CD4-positive, alpha-beta T cell treated with Interleukin-17A for 1 hour (primary cell): ENCODE data around the gene RARA.
"Not testable (repeated sequence)": the region's sequence is repeated elsewhere in the genome, so short reads cannot be mapped to it uniquely, and the experiment has no call there.

Experiments used
- DNase-seq: peaks from one replicate; pipeline ENCODE4 v3.0.0-alpha.2; 2020

The RARA gene

DNA sequence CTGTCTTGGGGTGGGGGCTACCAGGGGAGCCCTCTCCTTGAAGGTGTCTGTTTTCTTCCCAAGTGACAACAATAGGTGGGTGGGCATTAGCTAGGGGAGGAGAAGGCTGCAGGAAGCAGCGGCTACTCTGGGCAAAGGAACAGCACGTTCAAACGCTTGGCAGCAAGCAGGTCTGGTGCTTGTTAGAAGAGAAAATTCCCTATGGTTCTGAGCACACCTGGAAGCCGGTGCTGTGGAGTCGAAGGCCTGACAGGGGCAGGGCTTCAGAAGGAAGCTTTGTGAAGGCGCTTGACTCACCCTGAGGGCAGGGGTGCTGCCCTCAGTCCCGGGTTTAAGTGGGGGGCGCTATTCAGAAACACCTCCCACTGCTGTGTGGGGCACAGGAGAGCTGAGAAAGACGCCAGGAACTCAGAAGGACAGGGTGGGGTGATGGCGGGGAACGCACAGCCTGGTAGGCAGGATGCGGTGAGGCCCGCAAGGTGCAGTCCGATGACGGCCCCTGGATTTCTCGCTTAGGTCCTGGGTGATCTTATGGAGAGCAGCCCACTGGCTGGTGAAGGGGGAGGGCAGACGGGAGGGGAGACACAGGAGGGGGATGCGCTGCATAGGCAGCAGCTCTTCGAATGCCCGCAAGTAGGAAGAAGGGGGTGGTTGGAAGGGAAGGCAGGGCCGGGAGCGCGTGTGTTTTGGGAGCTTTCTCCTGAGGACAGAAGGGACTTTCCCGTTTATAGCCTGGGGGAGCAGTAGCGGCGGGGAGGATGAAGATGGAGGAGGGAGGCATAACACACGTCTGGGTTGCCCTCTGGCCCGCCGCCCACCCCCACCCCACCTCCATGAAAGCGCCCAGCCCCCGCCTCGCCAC lies 52.3 kb downstream of the RARA start:
- DNase-seq, result no peak

DNA sequence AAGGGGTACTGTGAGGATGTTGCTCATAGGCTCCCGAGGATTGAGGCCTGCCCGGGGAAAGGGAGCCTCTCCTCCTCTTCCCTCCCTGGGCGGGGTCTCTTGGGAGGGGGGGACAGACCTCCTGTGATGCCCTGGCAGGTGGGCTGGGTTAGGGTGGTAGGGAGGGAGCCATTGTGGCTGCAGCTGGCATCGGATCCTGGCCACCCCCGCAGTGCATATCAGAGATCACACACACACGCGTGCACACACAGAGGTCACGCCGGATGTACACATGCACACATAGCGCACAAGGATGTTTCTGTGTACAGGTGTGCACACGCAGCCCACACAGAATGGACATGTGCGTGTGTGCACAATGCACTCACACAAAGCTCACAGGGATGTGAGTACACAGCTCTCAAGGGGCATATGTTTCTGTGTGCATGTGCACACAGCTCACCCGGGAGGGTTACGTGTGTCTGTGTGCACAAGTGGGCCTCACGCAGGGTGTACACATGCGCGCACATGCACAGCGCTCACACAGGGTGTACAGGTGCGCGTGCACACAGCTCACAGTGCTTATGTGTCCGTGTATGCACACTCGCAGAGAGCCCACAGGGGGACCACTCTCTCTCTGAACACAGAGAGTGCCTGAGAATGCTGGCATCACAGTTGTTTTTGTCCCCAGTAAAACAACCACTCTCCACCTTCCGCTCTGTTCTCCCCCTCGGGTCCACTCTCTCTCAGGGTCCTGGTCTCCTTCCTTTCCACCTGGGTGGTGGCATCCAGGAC lies 53.1 kb downstream of the RARA start:
- no peak for DNase-seq

- peak; percentile 76 for DNase-seq
These were observed 53.7 kb downstream of the RARA start for GRCh38 chr17:40362696-40363110.

- DNase-seq, result peak; percentile 14
These were observed 54.3 kb downstream of the RARA start for GRCh38 chr17:40363111-40363827.

- no peak for DNase-seq
These were observed 55.3 kb downstream of the RARA start, which contains the start of gene GJD3 for GRCh38 chr17:40364121-40364861. Gene GJD3 (minus strand): TSS chr17:40364737. CDS start chr17:40363815, 922 bp downstream.

DNA sequence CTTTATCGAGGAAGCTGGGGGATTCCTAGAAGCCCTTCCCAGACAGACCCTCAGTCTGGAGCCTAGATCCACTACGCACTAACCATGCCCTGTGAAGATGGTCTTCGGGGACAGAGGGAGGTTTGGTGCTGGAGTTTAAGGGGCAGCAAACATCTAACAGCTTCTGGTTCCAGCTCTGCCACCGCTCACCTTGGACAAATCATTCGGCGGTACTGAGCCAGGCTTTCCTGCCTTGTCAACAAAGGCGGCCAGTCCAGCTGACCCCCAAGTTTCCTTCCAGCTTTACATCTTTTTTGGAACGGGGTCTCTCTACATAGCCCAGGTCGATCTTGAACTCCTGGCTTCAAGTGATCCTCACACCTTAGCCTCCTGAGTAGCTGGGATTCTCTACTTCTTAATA lies 55.9 kb downstream of the RARA start:
- DNase-seq, result no peak

GRCh38 chr17:40366076-40366860 lies 57.3 kb downstream of the RARA start:
- no peak for DNase-seq

DNA sequence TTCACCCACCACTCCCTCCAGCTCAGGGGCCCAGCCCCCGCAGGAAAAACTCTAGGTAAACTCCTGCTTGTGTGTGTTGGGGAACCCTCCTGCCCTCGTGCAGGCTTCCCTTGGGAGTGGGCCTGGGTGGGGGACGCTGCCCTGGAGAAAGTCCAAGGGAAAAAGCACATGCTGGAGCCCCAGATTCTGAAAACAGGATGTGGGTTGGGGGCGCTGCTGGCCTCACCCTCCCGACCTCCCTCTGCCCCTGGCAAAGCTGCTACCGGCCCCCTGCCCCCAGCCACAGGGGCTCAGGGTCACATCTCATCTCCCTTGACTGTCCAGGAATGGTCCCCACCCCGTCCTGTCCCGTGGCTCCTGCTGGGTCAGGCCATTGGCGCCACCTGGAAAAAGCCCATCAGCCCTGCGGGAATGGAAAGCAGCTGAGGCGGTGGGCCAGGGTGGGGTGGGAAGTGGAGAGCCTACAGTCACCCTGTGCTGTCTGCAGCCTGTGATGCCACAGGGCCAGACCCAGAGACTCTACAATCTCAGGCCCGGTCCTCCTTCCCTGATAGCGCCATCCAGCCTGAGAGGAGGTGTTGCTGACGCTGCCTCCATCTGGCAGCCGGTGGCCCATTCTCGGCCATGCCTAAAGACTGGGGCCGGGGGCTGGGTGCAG lies 58.0 kb downstream of the RARA start:
- DNase-seq, result no peak

DNA sequence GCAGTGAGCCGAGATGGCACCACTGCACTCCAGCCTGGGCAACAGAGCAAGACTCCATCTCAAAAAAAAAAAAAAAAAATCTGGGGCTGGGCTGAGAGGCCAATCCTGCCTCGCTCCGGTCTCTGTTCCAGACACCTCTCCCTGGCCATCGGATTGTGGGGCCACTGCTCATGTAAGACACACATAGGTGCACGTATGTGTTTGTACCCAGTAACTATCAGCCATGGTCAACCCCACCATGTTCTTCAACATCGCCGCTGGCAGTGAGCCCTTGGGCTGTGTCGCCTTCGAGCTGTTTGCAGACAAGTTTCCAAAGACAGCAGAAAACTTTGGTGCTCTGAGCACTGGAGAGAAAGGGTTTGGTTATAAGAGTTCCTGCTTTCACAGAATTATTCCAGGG lies 58.7 kb downstream of the RARA start:
- not testable (repeated sequence) for DNase-seq

DNA sequence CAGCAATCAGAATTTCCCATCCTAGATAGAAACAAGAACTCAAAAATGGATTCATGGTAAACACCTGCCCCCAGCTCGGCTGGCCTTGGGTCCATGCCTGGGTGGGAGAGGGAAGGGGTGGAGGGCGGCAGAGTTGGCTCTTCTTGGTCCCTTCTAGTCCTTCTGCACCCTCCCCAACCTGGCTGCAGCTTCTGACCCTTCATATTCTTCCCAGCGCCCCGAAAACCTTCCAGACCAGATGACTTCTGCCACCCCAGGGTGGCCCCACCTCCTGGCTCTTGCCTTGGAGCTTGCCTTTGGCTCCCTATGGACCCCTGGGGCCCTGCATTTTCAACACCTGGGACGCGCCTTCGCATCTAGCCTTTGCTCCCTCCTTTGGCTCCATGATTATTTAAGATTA lies 60.9 kb downstream of the RARA start:
- no peak for DNase-seq

GRCh38 chr17:40371261-40371929 lies 62.4 kb downstream of the RARA start:
- peak; percentile 69 for DNase-seq

- no peak for DNase-seq
These were observed 63.1 kb downstream of the RARA start for GRCh38 chr17:40372031-40372430.

GRCh38 chr17:40372644-40373043 lies 63.7 kb downstream of the RARA start:
- DNase-seq, result not testable (repeated sequence)

- DNase-seq, result no peak
These were observed 64.3 kb downstream of the RARA start for GRCh38 chr17:40373324-40373723.

- no peak for DNase-seq
These were observed 65.0 kb downstream of the RARA start for GRCh38 chr17:40373999-40374398.

DNA sequence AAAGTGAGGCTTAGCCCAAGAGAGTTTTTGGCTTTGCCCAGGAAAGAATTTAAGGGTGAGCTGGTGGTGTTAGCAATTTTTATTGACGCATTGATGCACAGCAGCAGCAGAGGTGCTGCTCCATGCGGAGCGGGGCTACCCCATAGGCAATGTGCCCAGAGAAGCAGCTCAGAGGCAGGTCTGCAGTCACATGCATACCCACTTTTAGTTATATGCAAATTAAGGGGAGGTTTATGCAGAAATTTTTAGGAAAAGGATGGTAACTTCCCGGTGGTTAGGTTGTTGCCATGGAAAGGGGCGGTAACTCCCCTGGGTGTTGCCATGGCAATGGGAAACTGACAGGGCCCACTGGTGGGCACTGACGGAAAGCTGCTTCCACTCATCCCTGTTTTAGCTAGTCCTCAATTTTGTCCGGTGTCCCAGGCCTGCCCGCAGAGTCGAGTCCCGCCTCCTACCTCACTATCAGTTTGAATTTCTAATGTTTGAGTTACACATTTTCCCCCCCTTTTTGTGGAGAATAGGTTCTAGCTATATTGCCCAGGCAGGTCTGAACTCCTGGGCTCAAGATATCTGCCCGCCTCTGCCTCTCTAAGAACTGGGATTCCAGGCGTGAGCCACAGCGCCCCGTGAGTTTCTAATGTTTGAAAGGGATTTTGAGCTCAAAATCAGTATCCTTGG lies 66.0 kb downstream of the RARA start:
- DNase-seq, result no peak

- not testable (repeated sequence) for DNase-seq
These were observed 66.8 kb downstream of the RARA start for GRCh38 chr17:40375786-40376185.

DNA sequence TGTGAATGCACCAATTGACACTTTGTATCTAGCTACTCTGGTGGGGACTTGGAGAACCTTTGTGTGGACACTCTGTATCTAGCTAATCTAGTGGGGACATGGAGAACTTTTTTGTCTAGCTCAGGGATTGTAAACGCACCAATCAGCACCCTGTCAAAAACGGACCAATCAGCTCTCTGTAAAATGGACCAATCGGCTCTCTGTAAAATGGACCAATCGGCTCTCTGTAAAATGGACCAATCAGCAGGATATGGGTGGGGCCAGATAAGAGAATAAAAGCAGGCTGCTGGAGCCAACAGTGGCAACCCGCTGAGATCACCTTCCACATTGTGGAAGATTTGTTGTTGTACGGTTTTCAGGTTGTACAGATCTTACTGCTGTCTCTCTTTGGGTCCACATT lies 67.6 kb downstream of the RARA start:
- DNase-seq, result peak; percentile 39

GRCh38 chr17:40377832-40378231 lies 68.9 kb downstream of the RARA start:
- no peak for DNase-seq

DNA sequence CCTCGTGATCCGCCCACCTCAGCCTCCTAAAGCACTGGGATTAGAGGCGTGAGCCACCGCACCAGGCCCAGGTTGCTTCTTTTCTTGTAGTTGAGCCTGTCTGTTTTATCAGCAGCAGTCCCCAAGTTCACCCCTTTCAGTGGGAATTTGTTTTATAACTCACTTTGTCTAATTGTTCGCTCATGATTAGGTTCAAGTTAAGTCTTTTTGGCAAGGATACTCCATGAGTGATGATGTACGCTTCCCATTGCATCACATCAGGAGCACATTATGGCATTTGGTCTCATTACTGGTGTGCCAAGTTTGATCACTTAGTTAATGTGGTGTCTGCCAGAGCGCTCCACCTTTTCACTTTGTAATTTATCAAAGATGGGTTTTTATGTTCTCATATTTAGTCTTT lies 70.0 kb downstream of the RARA start:
- DNase-seq, result no peak
